Caco-2 (cell line): ENCODE measurements around the gene ATP2C2. TPM values are rescaled to one million over a fixed set of nuclear protein-coding genes. Genes with fewer than 3 reads are reported as not detected.

Experiments
- BruUV-seq: library from RNA; stranded (reverse); fragments of 400-500 nt; replicated peaks from 2 replicates; lab custom pipeline; 2021; lab: Mats Ljungman, UMichigan
- CTCF ChIA-PET: fragments of 300-600 bp; sonication (Branson Sonifier 250); formaldehyde crosslinking; loops from one replicate; lab custom pipeline; 2022; ENCODE audit warnings: antibody characterized with exemption; lab: Charles Lee
- POLR2A ChIA-PET: fragments of 300-600 bp; sonication (Branson Sonifier 250); formaldehyde crosslinking; loops from one replicate; lab custom pipeline; 2022; ENCODE audit warnings: antibody characterized with exemption; lab: Charles Lee
- DNase-seq, 2 experiments: peaks; one replicate each; pipeline versions ENCODE4 v3.0.0 to v3.0.0-alpha.2; 2020 to 2022
- H3K27me3 ChIP-seq: replicated peaks from 2 replicates; pipeline ENCODE4 v1.6.0; 2011; ENCODE audit warnings: low read length; ENCODE audit not compliant: control insufficient read depth, insufficient read depth
- H3K36me3 ChIP-seq: 2 replicates; pipeline ENCODE4 v1.5.1; 2011; ENCODE audit warnings: low read length; ENCODE audit not compliant: control insufficient read depth, insufficient read depth
- H3K4me1 ChIP-seq: fragments of 250-450 bp; sonication (Bioruptor Pico); 2 replicates; pipeline ENCODE4 v1.5.1; 2020; ENCODE audit warnings: mild to moderate bottlenecking
- H3K4me3 ChIP-seq: 2 replicates; pipeline ENCODE4 v1.5.1; 2011; ENCODE audit warnings: low read depth, mild to moderate bottlenecking, control low read depth, low read length
- H3K9me3 ChIP-seq: fragments of 250-450 bp; sonication (Bioruptor Pico); 2 replicates; pipeline ENCODE4 v1.5.1; 2020; ENCODE audit warnings: mild to moderate bottlenecking, moderate library complexity
- H3K27ac Mint-ChIP-seq: one replicate; pipeline ENCODE4 v1.8.0; 2022; ENCODE audit warnings: mixed read lengths; ENCODE audit not compliant: unreplicated experiment
- H3K27me3 Mint-ChIP-seq: one replicate; pipeline ENCODE4 v1.8.0; 2022; ENCODE audit warnings: mixed read lengths; ENCODE audit not compliant: insufficient read depth, unreplicated experiment
- H3K36me3 Mint-ChIP-seq: one replicate; pipeline ENCODE4 v1.8.0; 2022; ENCODE audit warnings: mild to moderate bottlenecking, mixed read lengths; ENCODE audit not compliant: insufficient read depth, unreplicated experiment
- H3K4me1 Mint-ChIP-seq: one replicate; pipeline ENCODE4 v1.8.0; 2022; ENCODE audit warnings: low read depth, mixed read lengths; ENCODE audit not compliant: unreplicated experiment
- H3K4me3 Mint-ChIP-seq: one replicate; pipeline ENCODE4 v1.8.0; 2022; ENCODE audit warnings: mild to moderate bottlenecking, moderate library complexity, mixed read lengths; ENCODE audit not compliant: unreplicated experiment
- H3K9me3 Mint-ChIP-seq: one replicate; pipeline ENCODE4 v1.8.0; 2022; ENCODE audit warnings: mixed read lengths; ENCODE audit not compliant: unreplicated experiment
- intact Hi-C: fragments of 100-400 bp; cut with micrococcal nuclease; formaldehyde crosslinking; loops from one replicate; pipeline ENCODE4 v1.10.0; 2022; ENCODE audit not compliant: unreplicated experiment
- total RNA-seq: library from RNA; stranded (reverse); gene quantifications from 2 replicates; pipeline ENCODE4 v1.2.3, GENCODE V29; 2022
- TF ChIP-seq, protein P1 (sequence below), 2 experiments: fragments of 200-600 bp in 1 of 2; IDR thresholded peaks; 1 replicate in 1 of 2; 2 replicates in 1 of 2; pipeline versions ENCODE4 v1.5.1 to v1.8.0; 2011 to 2022; ENCODE audit warnings: antibody characterized with exemption in 1 of 2, control low read depth in 1 of 2, inconsistent platforms in 1 of 2, low read depth in 1 of 2, low read length in 1 of 2, mild to moderate bottlenecking in 1 of 2, moderate library complexity in 1 of 2; ENCODE audit not compliant: insufficient read depth in 1 of 2, severe bottlenecking in 1 of 2, unreplicated experiment in 1 of 2

Gene ATP2C2
- total RNA-seq, 1 experiment from 2014 or later: 47.0 TPM

DNA sequence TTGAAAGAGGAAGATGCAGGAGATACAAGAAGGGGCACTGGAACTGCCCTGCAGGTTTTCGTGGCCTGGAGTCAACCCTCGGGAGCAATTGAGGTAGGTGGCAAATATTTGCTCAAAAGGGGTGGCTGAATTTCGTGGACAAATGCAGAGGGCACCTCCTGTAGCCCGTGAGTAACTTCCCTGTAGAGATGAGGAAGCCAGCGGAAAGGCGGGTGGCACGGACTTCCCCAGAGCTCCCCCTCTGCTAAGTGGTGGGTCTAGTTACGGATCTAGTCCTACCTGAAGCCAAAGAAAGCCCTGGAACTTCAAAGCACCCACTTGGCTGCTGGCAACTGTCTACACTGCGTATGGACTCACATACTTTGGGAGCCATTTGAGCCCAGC, 1.0 kb upstream of the ATP2C2 start:
- peak overlapping the region; percentile 93 for H3K4me3 Mint-ChIP-seq

DNA sequence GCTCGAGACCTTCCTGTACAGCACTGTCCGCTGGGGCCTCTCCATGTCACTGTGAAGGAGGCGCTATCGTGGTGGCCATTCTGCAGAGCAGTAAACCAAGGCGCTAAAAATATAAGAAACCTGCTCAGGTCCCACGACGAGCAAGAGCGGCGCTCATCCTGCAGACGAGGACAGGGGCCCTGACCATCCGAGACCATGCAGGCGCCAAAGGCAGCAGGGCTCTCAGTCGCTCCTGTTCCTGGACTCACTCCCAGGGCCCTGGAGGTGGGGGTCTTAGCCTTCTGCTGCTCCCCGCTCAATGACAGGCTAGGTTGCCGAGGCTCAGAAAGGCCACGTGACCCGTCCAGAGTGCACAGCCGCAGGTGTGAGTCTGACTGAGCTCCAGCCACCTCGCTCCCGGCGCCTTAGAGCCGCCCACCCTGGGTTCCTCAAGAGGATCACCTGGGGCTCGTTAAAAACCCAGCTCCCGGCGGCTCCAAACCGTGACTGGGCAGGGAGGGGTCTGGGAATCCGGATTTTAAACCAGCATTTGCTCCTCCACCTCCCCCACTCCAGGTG, 509 bp upstream of the ATP2C2 start:
- H3K4me1 ChIP-seq: peaks cover 15% of the 10 kb centered on the region
- Mint-ChIP-seq H3K4me3 (peak overlapping the region; percentile 93), H3K9me3 (no peaks in the 10 kb centered on the region), H3K27ac (peak overlapping the region; percentile 93), H3K36me3 (peaks cover 13% of the 10 kb centered on the region), H3K4me1 (peaks cover 16% of the 10 kb centered on the region), H3K27me3 (no peaks in the 10 kb centered on the region)
- no peak for DNase-seq
- intact Hi-C loops: loop anchor here (1.0 to 10.0 kb wide), 2 partner anchors 28 to 93 kb away; no protein-coding TSS in a partner anchor
- no peaks in the 10 kb centered on the region for H3K9me3 ChIP-seq
- no peaks in the 10 kb centered on the region for H3K36me3 ChIP-seq
- TF ChIP-seq, protein P1, sequence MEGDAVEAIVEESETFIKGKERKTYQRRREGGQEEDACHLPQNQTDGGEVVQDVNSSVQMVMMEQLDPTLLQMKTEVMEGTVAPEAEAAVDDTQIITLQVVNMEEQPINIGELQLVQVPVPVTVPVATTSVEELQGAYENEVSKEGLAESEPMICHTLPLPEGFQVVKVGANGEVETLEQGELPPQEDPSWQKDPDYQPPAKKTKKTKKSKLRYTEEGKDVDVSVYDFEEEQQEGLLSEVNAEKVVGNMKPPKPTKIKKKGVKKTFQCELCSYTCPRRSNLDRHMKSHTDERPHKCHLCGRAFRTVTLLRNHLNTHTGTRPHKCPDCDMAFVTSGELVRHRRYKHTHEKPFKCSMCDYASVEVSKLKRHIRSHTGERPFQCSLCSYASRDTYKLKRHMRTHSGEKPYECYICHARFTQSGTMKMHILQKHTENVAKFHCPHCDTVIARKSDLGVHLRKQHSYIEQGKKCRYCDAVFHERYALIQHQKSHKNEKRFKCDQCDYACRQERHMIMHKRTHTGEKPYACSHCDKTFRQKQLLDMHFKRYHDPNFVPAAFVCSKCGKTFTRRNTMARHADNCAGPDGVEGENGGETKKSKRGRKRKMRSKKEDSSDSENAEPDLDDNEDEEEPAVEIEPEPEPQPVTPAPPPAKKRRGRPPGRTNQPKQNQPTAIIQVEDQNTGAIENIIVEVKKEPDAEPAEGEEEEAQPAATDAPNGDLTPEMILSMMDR (IDR thresholded peaks at IDR 0.05; ENCODE audit: insufficient read depth in 1 of 2, low read depth in 1 of 2, low read length in 1 of 2, severe bottlenecking in 1 of 2, unreplicated experiment in 1 of 2): no peak
- H3K4me3 ChIP-seq: peak overlapping the region; percentile 65
- no peaks in the 10 kb centered on the region for H3K27me3 ChIP-seq
- ChIA-PET CTCF (interaction anchor here (0.6 to 1.9 kb wide), 5 partner anchors 12 to 585 kb away, joined by 3 to 8 read pairs (median 3); no protein-coding TSS in a partner anchor), POLR2A (interaction anchor here (0.6 to 1.8 kb wide), 8 partner anchors 9 to 319 kb away, joined by 3 to 7 read pairs (median 4); no protein-coding TSS in a partner anchor)
- BruUV-seq: TSS peak; percentile 74

More for the DNA sequence above, 1.0 kb upstream of the ATP2C2 start:
- Mint-ChIP-seq H3K4me1 (peaks cover 16% of the 10 kb centered on the region), H3K27ac (no peak overlapping the region), H3K9me3 (no peaks in the 10 kb centered on the region), H3K36me3 (peaks cover 13% of the 10 kb centered on the region), H3K27me3 (no peaks in the 10 kb centered on the region)
- TF ChIP-seq, protein P1 (IDR thresholded peaks at IDR 0.05; ENCODE audit: insufficient read depth in 1 of 2, low read depth in 1 of 2, low read length in 1 of 2, severe bottlenecking in 1 of 2, unreplicated experiment in 1 of 2): no peak
- POLR2A ChIA-PET: interaction anchor here (1.8 kb wide), 1 partner anchor 10 kb away, joined by 4 read pairs; no protein-coding TSS in a partner anchor
- BruUV-seq: no TSS peak
- intact Hi-C loops: loop anchor here (10.0 kb wide), 1 partner anchor 92 kb away; no protein-coding TSS in a partner anchor
- Histone ChIP-seq H3K9me3 (no peaks in the 10 kb centered on the region), H3K36me3 (no peaks in the 10 kb centered on the region), H3K4me3 (no peak overlapping the region), H3K27me3 (no peaks in the 10 kb centered on the region), H3K4me1 (peaks cover 15% of the 10 kb centered on the region)
- CTCF ChIA-PET: interaction anchor here (1.4 to 1.9 kb wide), 2 partner anchors 27 to 117 kb away, joined by 4 to 8 read pairs; no protein-coding TSS in a partner anchor
- no peak for DNase-seq

DNA sequence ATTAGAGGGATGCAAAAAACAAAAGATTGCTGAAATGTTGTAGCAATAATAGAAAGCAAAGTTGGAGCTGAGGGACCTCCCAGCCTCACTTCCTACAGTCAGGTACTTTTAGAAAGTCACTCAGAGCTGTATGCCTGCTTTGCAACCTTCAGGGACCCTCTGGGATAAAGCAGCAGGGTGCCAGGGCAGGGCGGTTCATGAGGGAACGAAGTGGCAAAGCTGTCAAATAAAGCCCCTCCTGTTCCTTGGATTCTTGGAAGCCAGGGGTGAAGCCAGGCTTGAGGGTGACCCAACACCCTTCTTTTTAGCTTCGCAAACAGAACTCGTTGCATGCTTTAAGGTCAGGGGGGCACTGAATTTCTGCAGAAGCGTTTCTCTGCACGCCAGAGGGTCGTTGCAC, 767 bp downstream of the ATP2C2 start:
- BruUV-seq: TSS peak; percentile 53
- DNase-seq: no peak
- intact Hi-C loops: loop anchor here (10.0 kb wide), 1 partner anchor 94 kb away; no protein-coding TSS in a partner anchor
- Mint-ChIP-seq H3K4me3 (peak overlapping the region; percentile 93), H3K27me3 (no peaks in the 10 kb centered on the region), H3K9me3 (no peaks in the 10 kb centered on the region), H3K36me3 (peaks cover 13% of the 10 kb centered on the region), H3K4me1 (peaks cover 16% of the 10 kb centered on the region), H3K27ac (peak overlapping the region; percentile 93)
- CTCF ChIA-PET: interaction anchor here (1.1 to 1.9 kb wide), 4 partner anchors 10 to 182 kb away, joined by 3 to 8 read pairs (median 3); no protein-coding TSS in a partner anchor
- H3K9me3 ChIP-seq: no peaks in the 10 kb centered on the region
- H3K4me1 ChIP-seq: peaks cover 15% of the 10 kb centered on the region
- H3K27me3 ChIP-seq: no peaks in the 10 kb centered on the region
- peak overlapping the region; percentile 65 for H3K4me3 ChIP-seq
- POLR2A ChIA-PET: interaction anchor here (1.8 kb wide), 1 partner anchor 8 kb away, joined by 4 read pairs; no protein-coding TSS in a partner anchor
- H3K36me3 ChIP-seq: no peaks in the 10 kb centered on the region
- TF ChIP-seq, protein P1 (IDR thresholded peaks at IDR 0.05; ENCODE audit: insufficient read depth in 1 of 2, low read depth in 1 of 2, low read length in 1 of 2, severe bottlenecking in 1 of 2, unreplicated experiment in 1 of 2): no peak
